ENCODE results near the gene SKAP2. TPM values are rescaled to one million over a fixed set of nuclear protein-coding genes. Genes with fewer than 3 reads are reported as not detected.

Gene SKAP2
- total RNA-seq, 1 experiment from 2014 or later: 66.8 TPM

- H3K4me1 ChIP-seq (ENCODE audit: control insufficient read depth, insufficient read depth, low read length): no peaks in the 10 kb centered on the region
- no peak overlapping the region for H3K27ac ChIP-seq (ENCODE audit: low read length)
- no peak overlapping the region for H3K4me3 ChIP-seq (ENCODE audit: low read depth in 2 of 2, low read length in 2 of 2)
- TF ChIP-seq REST (IDR thresholded peaks at IDR 0.05; ENCODE audit: insufficient read depth in 1 of 2, low read depth in 2 of 2, low read length in 1 of 2): no peak
- TF ChIP-seq CTCF (IDR thresholded peaks at IDR 0.05): no peak
- TF ChIP-seq POLR2AphosphoS5 (IDR thresholded peaks at IDR 0.05; ENCODE audit: low read depth, low read length): no peak
- no peak for TF ChIP-seq SIN3A (IDR thresholded peaks at IDR 0.05; ENCODE audit: borderline replicate concordance, insufficient read depth, low read depth, low read length)
- no peak for TF ChIP-seq TCF7L2 (IDR thresholded peaks at IDR 0.05; ENCODE audit: low read depth, low read length)
- in situ Hi-C loops (cut with HindIII; ENCODE audit: low pct_unique_long_range_greater_than_20kb, low sequenced_read_pairs): no loop called here
- H3K27me3 ChIP-seq (ENCODE audit: control insufficient read depth, insufficient read depth, low read length): no peaks in the 10 kb centered on the region
- ChIA-PET POLR2A (no interaction called here), CTCF (no interaction called here)
- BruUV-seq (replicated peaks): no TSS peak
- DNase-seq (ENCODE audit: low read depth, low spot score) (no peak), ATAC-seq (no peak)
- no peaks in the 10 kb centered on the region for H3K36me3 ChIP-seq (ENCODE audit: control insufficient read depth, insufficient read depth, low read length)
- no peaks in the 10 kb centered on the region for H3K9me3 ChIP-seq (ENCODE audit: control insufficient read depth, insufficient read depth, low read depth, low read length)
- intact Hi-C loops (cut with micrococcal nuclease; ENCODE audit: unreplicated experiment): no loop called here
These were observed 190.5 kb downstream of the SKAP2 start for GRCh38 chr7:26673858-26674257.

- no peaks in the 10 kb centered on the region for H3K4me1 ChIP-seq (ENCODE audit: control insufficient read depth, insufficient read depth, low read length)
- BruUV-seq (replicated peaks): no TSS peak
- in situ Hi-C loops (cut with HindIII; ENCODE audit: low pct_unique_long_range_greater_than_20kb, low sequenced_read_pairs) (no loop called here), intact Hi-C loops (cut with micrococcal nuclease; ENCODE audit: unreplicated experiment) (no loop called here)
- DNase-seq (ENCODE audit: low read depth, low spot score) (no peak), ATAC-seq (no peak)
- no peaks in the 10 kb centered on the region for H3K36me3 ChIP-seq (ENCODE audit: control insufficient read depth, insufficient read depth, low read length)
- H3K27ac ChIP-seq (ENCODE audit: low read length): no peak overlapping the region
- no peak for TF ChIP-seq REST (IDR thresholded peaks at IDR 0.05; ENCODE audit: insufficient read depth in 1 of 2, low read depth in 2 of 2, low read length in 1 of 2)
- TF ChIP-seq SIN3A (IDR thresholded peaks at IDR 0.05; ENCODE audit: borderline replicate concordance, insufficient read depth, low read depth, low read length): no peak
- no peak for TF ChIP-seq TCF7L2 (IDR thresholded peaks at IDR 0.05; ENCODE audit: low read depth, low read length)
- TF ChIP-seq CTCF (IDR thresholded peaks at IDR 0.05): no peak
- TF ChIP-seq POLR2AphosphoS5 (IDR thresholded peaks at IDR 0.05; ENCODE audit: low read depth, low read length): no peak
- CTCF ChIA-PET: no interaction called here
- no peaks in the 10 kb centered on the region for H3K9me3 ChIP-seq (ENCODE audit: control insufficient read depth, insufficient read depth, low read depth, low read length)
- no peak overlapping the region for H3K4me3 ChIP-seq (ENCODE audit: low read depth in 2 of 2, low read length in 2 of 2)
- H3K27me3 ChIP-seq (ENCODE audit: control insufficient read depth, insufficient read depth, low read length): no peaks in the 10 kb centered on the region
- POLR2A ChIA-PET: no interaction called here
These were observed 191.1 kb downstream of the SKAP2 start for GRCh38 chr7:26673271-26673670.

Measured in Panc1 (cell line).